Duodenal mucosa (tissue), 2 donors: ENCODE measurements around the gene FAM98A.

Experiments used
- H3K27ac ChIP-seq: one replicate; pipeline ENCODE4 v1.7.0; 2013; ENCODE audit warnings: low read depth, low read length
- H3K27me3 ChIP-seq, 2 donors: one replicate each; pipeline ENCODE4 v1.7.0; 2013; ENCODE audit warnings: low read length in 2 of 2, control low read depth in 1 of 2; ENCODE audit not compliant: insufficient read depth in 2 of 2, control insufficient read depth in 1 of 2
- H3K36me3 ChIP-seq, 2 donors: one replicate each; pipeline ENCODE4 v1.7.0; 2013; ENCODE audit warnings: low read length in 2 of 2, control low read depth in 1 of 2; ENCODE audit not compliant: insufficient read depth in 2 of 2, control insufficient read depth in 1 of 2
- H3K4me1 ChIP-seq, 2 donors: one replicate each; pipeline ENCODE4 v1.7.0; 2013; ENCODE audit warnings: low read length in 2 of 2, control low read depth in 1 of 2; ENCODE audit not compliant: insufficient read depth in 2 of 2, control insufficient read depth in 1 of 2
- H3K4me3 ChIP-seq, 2 donors: one replicate each; pipeline ENCODE4 v1.7.0; 2013; ENCODE audit warnings: low read length in 2 of 2, low read depth in 1 of 2
- H3K9ac ChIP-seq, 2 donors: one replicate each; pipeline ENCODE4 v1.7.0; 2013; ENCODE audit warnings: low read length in 2 of 2, low read depth in 1 of 2
- H3K9me3 ChIP-seq, 2 donors: one replicate each; pipeline ENCODE4 v1.7.0; 2013; ENCODE audit warnings: low read length in 2 of 2, control low read depth in 1 of 2; ENCODE audit not compliant: control insufficient read depth in 1 of 2

FAM98A gene

GRCh38 chr2:33617401-33617800, 18.3 kb upstream of the FAM98A start:
- peaks cover 6 to 8% of the 10 kb centered on the region in 2 donors for H3K9me3 ChIP-seq

GRCh38 chr2:33616873-33617272, 17.8 kb upstream of the FAM98A start:
- no peaks in the 10 kb centered on the region for H3K36me3 ChIP-seq
- no peak overlapping the region for H3K9ac ChIP-seq
- H3K4me1 ChIP-seq, result no peaks in the 10 kb centered on the region
- no peak overlapping the region for H3K4me3 ChIP-seq
- H3K27me3 ChIP-seq, result no peaks in the 10 kb centered on the region
- H3K9me3 ChIP-seq, result peaks cover 6 to 8% of the 10 kb centered on the region in 2 donors
- no peak overlapping the region for H3K27ac ChIP-seq

More at GRCh38 chr2:33617401-33617800, 18.3 kb upstream of the FAM98A start:
- no peak overlapping the region for H3K9ac ChIP-seq
- no peak overlapping the region for H3K4me3 ChIP-seq
- H3K36me3 ChIP-seq, result no peaks in the 10 kb centered on the region
- no peaks in the 10 kb centered on the region for H3K27me3 ChIP-seq
- no peaks in the 10 kb centered on the region for H3K4me1 ChIP-seq
- H3K27ac ChIP-seq, result no peak overlapping the region

GRCh38 chr2:33614190-33614589, 15.1 kb upstream of the FAM98A start:
- H3K27ac ChIP-seq, result no peak overlapping the region
- peaks cover 6% of the 10 kb centered on the region in 2 donors for H3K9me3 ChIP-seq
- no peaks in the 10 kb centered on the region for H3K27me3 ChIP-seq
- no peak overlapping the region for H3K4me3 ChIP-seq
- no peak overlapping the region for H3K9ac ChIP-seq
- no peaks in the 10 kb centered on the region for H3K36me3 ChIP-seq
- no peaks in the 10 kb centered on the region for H3K4me1 ChIP-seq

DNA sequence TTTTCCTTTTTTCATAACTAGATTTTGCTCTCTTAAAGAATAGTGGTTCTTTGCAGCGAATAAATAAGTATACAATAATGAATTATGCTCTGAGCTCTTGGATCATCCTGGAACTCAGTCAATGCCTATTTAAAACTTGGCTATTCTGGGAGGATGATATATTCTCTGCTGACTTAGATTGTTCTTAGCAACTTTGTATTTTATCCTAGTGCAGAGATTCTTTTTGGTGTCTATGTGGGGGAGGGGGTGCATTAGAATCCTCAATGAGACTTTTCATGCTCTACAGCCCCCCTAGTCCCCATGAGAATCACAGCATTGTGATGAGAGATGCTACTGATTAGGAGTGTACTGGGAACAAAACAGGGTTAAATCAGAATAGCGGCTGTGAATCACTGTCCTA, 8.8 kb upstream of the FAM98A start:
- Histone ChIP-seq H3K27ac (no peak overlapping the region), H3K36me3 (no peaks in the 10 kb centered on the region)

GRCh38 chr2:33607251-33607721, 8.2 kb upstream of the FAM98A start:
- Histone ChIP-seq H3K9me3 (no peaks in the 10 kb centered on the region), H3K27ac (no peak overlapping the region), H3K9ac (no peak overlapping the region), H3K27me3 (no peaks in the 10 kb centered on the region), H3K36me3 (no peaks in the 10 kb centered on the region), H3K4me3 (no peak overlapping the region), H3K4me1 (no peaks in the 10 kb centered on the region)

More for the DNA sequence above, 8.8 kb upstream of the FAM98A start:
- no peaks in the 10 kb centered on the region for H3K27me3 ChIP-seq
- H3K9me3 ChIP-seq, result no peaks in the 10 kb centered on the region
- H3K4me3 ChIP-seq, result no peak overlapping the region
- no peaks in the 10 kb centered on the region for H3K4me1 ChIP-seq
- H3K9ac ChIP-seq, result no peak overlapping the region

GRCh38 chr2:33606622-33607021, 7.5 kb upstream of the FAM98A start:
- no peaks in the 10 kb centered on the region for H3K27me3 ChIP-seq
- no peak overlapping the region for H3K27ac ChIP-seq
- no peak overlapping the region for H3K9ac ChIP-seq
- H3K36me3 ChIP-seq, result no peaks in the 10 kb centered on the region
- no peaks in the 10 kb centered on the region for H3K9me3 ChIP-seq
- no peak overlapping the region for H3K4me3 ChIP-seq
- H3K4me1 ChIP-seq, result no peaks in the 10 kb centered on the region

GRCh38 chr2:33606100-33606499, 7.0 kb upstream of the FAM98A start:
- Histone ChIP-seq H3K4me3 (no peak overlapping the region), H3K27ac (no peak overlapping the region), H3K36me3 (no peaks in the 10 kb centered on the region), H3K27me3 (no peaks in the 10 kb centered on the region), H3K9ac (no peak overlapping the region), H3K4me1 (no peaks in the 10 kb centered on the region), H3K9me3 (no peaks in the 10 kb centered on the region)

GRCh38 chr2:33605056-33605455, 6.0 kb upstream of the FAM98A start:
- Histone ChIP-seq H3K4me1 (peaks cover 0 to under 1% of the 10 kb centered on the region in 2 donors), H3K9me3 (no peaks in the 10 kb centered on the region), H3K4me3 (no peak overlapping the region), H3K9ac (no peak overlapping the region), H3K36me3 (no peaks in the 10 kb centered on the region), H3K27me3 (no peaks in the 10 kb centered on the region), H3K27ac (no peak overlapping the region)

GRCh38 chr2:33603416-33603815, 4.3 kb upstream of the FAM98A start:
- Histone ChIP-seq H3K9ac (no peak overlapping the region), H3K27ac (no peak overlapping the region), H3K27me3 (no peaks in the 10 kb centered on the region), H3K4me3 (no peak overlapping the region), H3K4me1 (peaks cover 5 to 6% of the 10 kb centered on the region in 2 donors), H3K9me3 (no peaks in the 10 kb centered on the region), H3K36me3 (no peaks in the 10 kb centered on the region)

GRCh38 chr2:33602201-33602830, 3.2 kb upstream of the FAM98A start:
- H3K9me3 ChIP-seq, result no peaks in the 10 kb centered on the region
- peaks cover 14 to 16% of the 10 kb centered on the region in 2 donors for H3K4me1 ChIP-seq
- no peak overlapping the region for H3K27ac ChIP-seq
- no peaks in the 10 kb centered on the region for H3K36me3 ChIP-seq
- no peak overlapping the region for H3K4me3 ChIP-seq
- no peak overlapping the region for H3K9ac ChIP-seq
- H3K27me3 ChIP-seq, result no peaks in the 10 kb centered on the region

GRCh38 chr2:33599943-33600192, 769 bp upstream of the FAM98A start:
- Histone ChIP-seq H3K4me1 (peaks cover 15 to 16% of the 10 kb centered on the region in 2 donors), H3K9ac (peak overlapping the region; percentile 52 to 88), H3K36me3 (peaks cover 2 to 3% of the 10 kb centered on the region in 2 donors), H3K27ac (no peak overlapping the region), H3K9me3 (no peaks in the 10 kb centered on the region), H3K27me3 (no peaks in the 10 kb centered on the region), H3K4me3 (peak overlapping the region; percentile 96 to 98)
